A673 (cell line): ENCODE measurements around the gene FNBP1. TPM values are rescaled to one million over a fixed set of nuclear protein-coding genes. Genes with fewer than 3 reads are reported as not detected.
"Not testable (repeated sequence)": the region's sequence is repeated elsewhere in the genome, so short reads cannot be mapped to it uniquely, and the experiment has no call there.

ENCODE experiments used
- BruUV-seq: library from RNA; stranded (reverse); fragments of 400-500 nt; replicated peaks from 2 replicates; lab custom pipeline; 2021; lab: Mats Ljungman, UMichigan
- CTCF ChIA-PET: fragments of 300-600 bp; sonication (Branson Sonifier 250); formaldehyde crosslinking; loops from one replicate; lab custom pipeline; 2022; ENCODE audit warnings: antibody characterized with exemption; lab: Charles Lee
- POLR2A ChIA-PET: fragments of 300-600 bp; sonication (Branson Sonifier 250); formaldehyde crosslinking; loops from one replicate; lab custom pipeline; 2022; ENCODE audit warnings: antibody characterized with exemption; ENCODE audit not compliant: low non-redundant PET; lab: Charles Lee
- DNase-seq: peaks from one replicate; pipeline ENCODE4 v3.0.0-alpha.2; 2015; ENCODE audit warnings: low spot score
- H3K27ac ChIP-seq: fragments of 200-600 bp; sonication (generic); 2 replicates; pipeline ENCODE4 v1.5.1; 2016; ENCODE audit warnings: mixed run types, low read depth, mild to moderate bottlenecking, mixed read lengths, antibody characterized with exemption, low read length; ENCODE audit not compliant: poor library complexity, severe bottlenecking
- H3K27me3 ChIP-seq: fragments of 200-600 bp; sonication (generic); replicated peaks from 2 replicates; pipeline ENCODE4 v1.6.1; 2017; ENCODE audit warnings: mixed run types, low read depth, mild to moderate bottlenecking, mixed read lengths, antibody characterized with exemption, low read length; ENCODE audit not compliant: insufficient read depth, poor library complexity
- H3K36me3 ChIP-seq: fragments of 200-600 bp; sonication (generic); 2 replicates; pipeline ENCODE4 v1.6.1; 2016; ENCODE audit warnings: mixed run types, mild to moderate bottlenecking, mixed read lengths, antibody characterized with exemption, low read length; ENCODE audit not compliant: insufficient read depth, poor library complexity, severe bottlenecking
- H3K4me1 ChIP-seq: fragments of 200-600 bp; sonication (generic); 2 replicates; pipeline ENCODE4 v1.6.1; 2017; ENCODE audit warnings: mixed run types, mild to moderate bottlenecking, mixed read lengths, antibody characterized with exemption, low read length; ENCODE audit not compliant: insufficient read depth, poor library complexity, severe bottlenecking
- H3K4me3 ChIP-seq: fragments of 200-600 bp; sonication (generic); 2 replicates; pipeline ENCODE4 v1.5.1; 2016; ENCODE audit warnings: low read depth, mixed run types, mild to moderate bottlenecking, mixed read lengths, low read length; ENCODE audit not compliant: poor library complexity, severe bottlenecking
- H3K9me3 ChIP-seq: fragments of 200-600 bp; sonication (generic); 2 replicates; pipeline ENCODE4 v1.6.1; 2016; ENCODE audit warnings: mixed run types, low read depth, mild to moderate bottlenecking, mixed read lengths, antibody characterized with exemption, low read length; ENCODE audit not compliant: poor library complexity, severe bottlenecking
- CTCF ChIP-seq: fragments of 300-800, 200-600 bp; sonication (generic); conservative IDR thresholded peaks from 2 replicates; pipeline ENCODE4 v1.5.1; 2017; ENCODE audit warnings: low read depth, mild to moderate bottlenecking, antibody characterized with exemption, low read length, moderate library complexity, mixed read lengths
- EZH2 ChIP-seq: fragments of 200-600 bp; sonication (generic); IDR thresholded peaks from 2 replicates; pipeline ENCODE4 v1.6.1; 2017; ENCODE audit warnings: borderline replicate concordance, low read depth, mild to moderate bottlenecking, mixed read lengths, antibody characterized with exemption, low read length; ENCODE audit not compliant: poor library complexity, severe bottlenecking
- intact Hi-C: fragments of 100-400 bp; cut with micrococcal nuclease; formaldehyde crosslinking; loops from one replicate; pipeline ENCODE4 v1.10.0; 2022; ENCODE audit not compliant: unreplicated experiment
- total RNA-seq: library from RNA; stranded (reverse); gene quantifications from 2 replicates; pipeline ENCODE4 v1.2.3, GENCODE V29; 2021

The FNBP1 gene
- total RNA-seq, 1 experiment from 2014 or later: 200 TPM

- intact Hi-C loops: no loop called here
- POLR2A ChIA-PET: no interaction called here
- TF ChIP-seq EZH2: no peak
- no peak for TF ChIP-seq CTCF
Measured at GRCh38 chr9:129983891-129984290, 59.1 kb downstream of the FNBP1 start.

GRCh38 chr9:129981180-129981907 is 61.6 kb downstream of the FNBP1 start:
- intact Hi-C loops: no loop called here
- TF ChIP-seq CTCF: no peak
- no peak for TF ChIP-seq EZH2
- BruUV-seq: no TSS peak
- Histone ChIP-seq H3K4me3 (no peak overlapping the region), H3K27me3 (no peaks in the 10 kb centered on the region), H3K4me1 (peaks cover 20% of the 10 kb centered on the region), H3K36me3 (peaks cover 27% of the 10 kb centered on the region), H3K9me3 (no peaks in the 10 kb centered on the region), H3K27ac (no peak overlapping the region)
- POLR2A ChIA-PET: no interaction called here
- no peak for DNase-seq
- CTCF ChIA-PET: no interaction called here

More at GRCh38 chr9:129983891-129984290, 59.1 kb downstream of the FNBP1 start:
- Histone ChIP-seq H3K27ac (no peak overlapping the region), H3K27me3 (no peaks in the 10 kb centered on the region), H3K4me3 (no peak overlapping the region), H3K9me3 (no peaks in the 10 kb centered on the region), H3K36me3 (peaks cover 11% of the 10 kb centered on the region), H3K4me1 (peaks cover 9% of the 10 kb centered on the region)
- no TSS peak for BruUV-seq
- DNase-seq: no peak
- CTCF ChIA-PET: no interaction called here

- POLR2A ChIA-PET, BruUV-seq, H3K9me3 ChIP-seq, H3K4me3 ChIP-seq, H3K27me3 ChIP-seq, intact Hi-C loops, DNase-seq, CTCF ChIA-PET, H3K27ac ChIP-seq: not testable (repeated sequence)
- Histone ChIP-seq H3K4me1 (peaks cover 25% of the 10 kb centered on the region), H3K36me3 (peaks cover 33% of the 10 kb centered on the region)
Measured at GRCh38 chr9:129980224-129980623, 62.8 kb downstream of the FNBP1 start.
